KG1 (cell line): ENCODE measurements around the gene GEMIN7.
A peak's percentile ranks its signal among the peaks of the same experiment; 100 is the strongest.

Experiments
- DNase-seq: peaks from one replicate; lab custom pipeline; 2025; lab: John Stamatoyannopoulos, UW

GEMIN7 gene, protein sequence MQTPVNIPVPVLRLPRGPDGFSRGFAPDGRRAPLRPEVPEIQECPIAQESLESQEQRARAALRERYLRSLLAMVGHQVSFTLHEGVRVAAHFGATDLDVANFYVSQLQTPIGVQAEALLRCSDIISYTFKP

DNA sequence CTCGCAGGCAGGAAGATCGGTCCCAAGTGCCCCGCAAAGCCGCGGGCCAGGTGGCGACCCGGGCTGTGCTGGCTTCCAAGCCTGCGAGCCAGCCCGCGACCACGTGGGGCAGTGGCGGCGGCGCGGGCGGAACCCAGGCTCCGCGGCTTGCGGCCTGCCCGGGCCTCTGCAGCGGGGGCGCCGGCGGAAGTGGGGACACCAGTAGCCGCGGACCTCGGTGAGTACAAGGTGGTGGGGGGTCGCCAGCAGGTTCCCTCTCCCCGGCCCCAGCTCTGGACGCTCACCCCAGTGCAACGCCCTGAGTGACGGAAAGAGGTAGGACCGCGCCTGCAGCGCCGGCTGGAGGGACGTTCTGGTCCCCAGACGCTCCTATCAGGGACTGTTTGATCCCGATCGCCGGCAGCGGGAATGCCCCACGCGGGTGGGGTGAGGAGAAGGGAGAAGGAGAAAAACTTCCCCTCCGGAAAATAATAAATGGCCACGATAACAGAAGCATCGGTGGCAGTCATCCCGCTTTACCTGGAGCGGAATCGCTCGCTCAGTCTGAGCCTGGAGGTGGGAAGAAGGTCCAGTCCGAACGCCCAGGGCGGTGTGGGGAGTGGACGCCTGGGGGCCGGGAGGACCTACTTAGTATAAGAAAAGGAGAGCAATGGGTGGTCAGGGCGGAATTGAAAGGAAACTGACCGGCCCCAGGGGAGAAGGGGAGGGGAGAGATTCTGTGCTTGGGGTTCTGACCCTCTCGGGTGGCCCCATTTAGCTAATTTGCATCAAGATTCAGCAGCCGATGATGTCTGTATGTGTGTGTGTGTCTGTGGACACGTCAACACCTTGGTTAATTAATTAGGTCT is at the start of gene GEMIN7:
Gene GEMIN7 (plus strand): TSS at position 198 of the 848 bp plus-strand sequence. CDS start 10,855 bp downstream, outside the sequence.
- DNase-seq = peak; percentile 72

DNA sequence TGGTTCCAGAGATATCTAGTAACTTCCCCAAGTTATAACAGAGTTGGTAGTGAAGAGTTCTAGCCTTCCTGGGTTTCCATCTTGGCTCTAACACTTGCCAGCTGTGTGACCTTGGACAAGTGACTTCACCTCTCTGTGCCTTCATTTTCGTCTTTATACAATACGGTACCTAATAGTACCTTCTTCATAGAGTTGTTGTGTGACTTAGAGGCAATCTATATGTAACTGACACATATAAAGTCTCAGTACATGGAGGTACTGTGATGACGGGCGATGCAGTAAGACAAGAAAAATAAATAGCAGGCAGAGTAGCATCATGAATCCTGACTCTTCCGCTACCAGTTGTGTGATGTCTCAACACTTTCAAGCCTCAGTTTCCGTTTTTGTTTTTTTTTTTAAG is 48.2 kb upstream of the GEMIN7 start:
- no peak for DNase-seq

DNA sequence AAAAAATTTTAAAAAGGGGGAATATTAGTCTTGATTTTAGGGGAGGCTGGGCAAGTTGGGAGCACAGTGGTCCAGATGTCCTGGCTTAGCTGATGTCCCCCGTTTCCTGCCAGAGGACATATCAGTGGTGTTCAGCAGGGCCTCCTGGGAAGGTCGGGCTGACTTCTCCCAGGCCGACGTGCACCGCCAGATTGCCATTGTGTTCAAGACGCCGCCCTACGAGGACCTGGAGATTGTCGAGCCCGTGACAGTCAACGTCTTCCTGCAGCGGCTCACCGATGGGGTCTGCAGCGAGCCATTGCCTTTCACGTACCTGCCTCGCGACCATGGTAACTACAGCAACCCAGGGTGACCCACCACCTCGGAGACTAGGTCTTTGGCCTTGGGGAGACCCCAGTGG is 46.6 kb upstream of the GEMIN7 start:
- no peak for DNase-seq

DNA sequence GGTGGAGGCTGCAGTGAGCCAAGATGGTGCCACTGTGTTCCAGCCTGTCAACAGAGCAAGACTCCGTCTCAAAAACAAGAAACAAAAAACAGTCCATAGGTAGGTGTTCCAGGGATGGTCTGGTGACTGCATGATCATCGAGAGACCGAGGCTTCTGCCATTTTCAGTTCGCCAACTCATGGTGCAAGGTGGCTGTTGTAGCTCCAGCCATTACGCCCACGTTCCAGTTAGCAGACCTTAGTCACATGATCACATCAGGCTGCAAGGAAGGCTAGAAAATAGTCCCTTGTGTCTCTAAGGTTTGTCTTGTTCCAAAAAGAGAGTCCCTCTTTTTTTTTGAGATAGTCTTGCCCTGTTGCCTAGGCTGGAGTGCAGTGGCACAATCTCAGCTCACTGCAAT is 43.3 kb upstream of the GEMIN7 start:
- no peak for DNase-seq

DNA sequence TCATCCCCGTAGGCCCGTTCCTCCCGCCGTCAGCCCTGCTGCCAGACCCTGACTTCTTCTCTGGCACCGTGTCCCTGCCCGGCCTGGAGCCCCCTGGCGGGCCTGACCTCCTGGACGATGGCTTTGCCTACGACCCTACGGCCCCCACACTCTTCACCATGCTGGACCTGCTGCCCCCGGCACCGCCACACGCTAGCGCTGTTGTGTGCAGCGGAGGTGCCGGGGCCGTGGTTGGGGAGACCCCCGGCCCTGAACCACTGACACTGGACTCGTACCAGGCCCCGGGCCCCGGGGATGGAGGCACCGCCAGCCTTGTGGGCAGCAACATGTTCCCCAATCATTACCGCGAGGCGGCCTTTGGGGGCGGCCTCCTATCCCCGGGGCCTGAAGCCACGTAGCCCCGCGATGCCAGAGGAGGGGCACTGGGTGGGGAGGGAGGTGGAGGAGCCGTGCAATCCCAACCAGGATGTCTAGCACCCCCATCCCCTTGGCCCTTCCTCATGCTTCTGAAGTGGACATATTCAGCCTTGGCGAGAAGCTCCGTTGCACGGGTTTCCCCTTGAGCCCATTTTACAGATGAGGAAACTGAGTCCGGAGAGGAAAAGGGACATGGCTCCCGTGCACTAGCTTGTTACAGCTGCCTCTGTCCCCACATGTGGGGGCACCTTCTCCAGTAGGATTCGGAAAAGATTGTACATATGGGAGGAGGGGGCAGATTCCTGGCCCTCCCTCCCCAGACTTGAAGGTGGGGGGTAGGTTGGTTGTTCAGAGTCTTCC is 41.5 kb upstream of the GEMIN7 start:
- DNase-seq = no peak

DNA sequence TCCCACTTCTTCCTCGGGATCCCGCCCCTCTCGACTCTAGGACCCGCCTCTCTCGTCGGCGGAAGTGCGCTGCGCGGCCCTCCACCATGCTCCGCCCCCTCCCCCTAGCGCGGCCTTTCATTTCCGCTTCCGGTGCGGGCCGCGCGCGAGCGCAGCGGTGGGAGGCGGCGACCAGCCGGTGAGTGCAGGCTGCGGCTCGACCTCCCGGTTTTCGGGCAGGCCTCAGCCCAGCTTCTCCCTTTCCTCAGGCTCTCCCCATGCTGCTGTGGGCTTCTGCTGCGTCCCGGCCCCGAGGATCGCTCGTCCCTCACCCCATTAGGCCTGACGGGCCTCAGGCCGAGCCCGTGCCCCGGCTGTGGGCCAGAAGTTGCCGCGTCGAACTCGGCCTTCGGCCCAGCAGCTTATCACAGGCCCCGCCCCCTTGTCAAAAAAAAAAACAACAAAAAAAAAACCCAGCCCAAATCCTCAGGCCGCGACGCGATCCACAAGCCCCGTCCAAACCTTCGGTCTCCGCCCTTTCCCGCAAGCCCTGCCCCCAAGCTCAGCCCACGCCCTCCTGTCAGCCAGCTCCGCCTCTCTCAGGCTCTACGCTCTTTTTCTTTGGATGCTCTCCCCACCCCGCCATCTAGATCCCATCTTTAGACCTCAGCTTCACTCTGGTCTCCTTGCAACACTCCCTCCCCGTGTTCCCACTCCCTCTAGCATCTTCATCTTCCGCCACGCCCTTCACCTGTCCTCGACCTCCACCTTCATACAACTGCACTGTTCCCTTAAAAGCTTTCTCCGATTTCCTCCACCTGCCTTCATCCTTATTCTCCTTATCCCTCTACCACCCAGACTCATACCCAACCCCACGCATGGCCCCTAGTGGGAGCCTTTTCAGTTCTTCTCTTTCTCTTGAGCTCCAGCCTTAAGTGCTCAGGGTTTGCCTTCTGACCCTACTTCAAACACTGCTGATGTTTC is 39.8 kb upstream of the GEMIN7 start, which contains the start of gene CLASRP:
Gene CLASRP (plus strand): TSS at position 115 of the 963 bp plus-strand sequence. CDS start 1,168 bp downstream, outside the sequence.
- DNase-seq = peak; percentile 87

DNA sequence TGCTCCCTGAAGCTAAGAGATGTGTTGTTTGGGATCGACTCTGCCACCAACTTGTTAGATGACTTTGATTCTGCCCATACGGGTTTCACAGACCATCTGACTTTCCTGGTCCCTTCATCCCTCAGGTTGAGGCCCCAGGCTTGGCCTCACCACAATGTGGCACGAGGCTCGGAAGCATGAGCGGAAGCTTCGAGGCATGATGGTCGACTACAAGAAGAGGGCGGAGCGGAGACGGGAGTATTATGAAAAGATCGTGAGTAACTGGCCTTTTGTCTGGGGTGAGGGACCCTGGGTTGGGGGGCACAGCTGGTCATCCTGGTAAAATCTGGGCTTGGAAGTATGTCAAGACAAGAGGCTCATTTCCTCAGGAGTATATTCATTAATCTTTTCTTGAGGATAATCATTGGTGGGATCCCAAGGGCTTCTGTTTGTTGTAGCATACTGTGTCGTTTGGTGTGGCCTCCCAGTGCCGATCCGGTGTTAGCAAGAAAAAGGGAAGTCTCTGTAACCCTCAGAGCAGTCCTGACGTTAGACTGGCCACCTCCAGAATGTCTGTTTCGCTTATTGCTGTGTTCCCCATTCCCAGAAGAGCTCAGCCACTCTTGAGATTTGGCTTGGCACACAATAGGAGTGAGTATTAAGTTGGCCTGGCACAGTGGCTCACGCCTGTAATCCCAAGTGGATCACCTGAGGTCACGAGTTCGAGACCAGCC is 38.8 kb upstream of the GEMIN7 start:
- DNase-seq = no peak

DNA sequence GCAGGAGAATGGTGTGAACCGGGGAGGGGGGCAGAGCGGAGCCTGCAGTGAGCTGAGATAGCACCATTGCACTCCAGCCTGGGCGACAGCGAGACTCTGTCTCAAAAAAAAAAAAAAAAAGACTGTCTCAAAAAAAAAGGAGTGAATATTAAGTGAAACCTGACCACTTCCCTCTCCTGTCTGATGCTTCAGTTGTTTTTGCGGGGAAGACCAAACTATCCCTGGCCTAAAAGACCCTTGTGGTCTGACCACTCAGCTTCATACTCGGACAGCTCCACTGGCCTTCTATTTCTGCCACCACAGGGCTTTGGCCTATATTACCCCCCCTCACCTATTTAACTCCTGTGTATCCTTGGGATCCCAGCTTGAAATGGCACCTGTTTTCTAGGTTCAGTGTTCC is 37.9 kb upstream of the GEMIN7 start:
- no peak for DNase-seq

DNA sequence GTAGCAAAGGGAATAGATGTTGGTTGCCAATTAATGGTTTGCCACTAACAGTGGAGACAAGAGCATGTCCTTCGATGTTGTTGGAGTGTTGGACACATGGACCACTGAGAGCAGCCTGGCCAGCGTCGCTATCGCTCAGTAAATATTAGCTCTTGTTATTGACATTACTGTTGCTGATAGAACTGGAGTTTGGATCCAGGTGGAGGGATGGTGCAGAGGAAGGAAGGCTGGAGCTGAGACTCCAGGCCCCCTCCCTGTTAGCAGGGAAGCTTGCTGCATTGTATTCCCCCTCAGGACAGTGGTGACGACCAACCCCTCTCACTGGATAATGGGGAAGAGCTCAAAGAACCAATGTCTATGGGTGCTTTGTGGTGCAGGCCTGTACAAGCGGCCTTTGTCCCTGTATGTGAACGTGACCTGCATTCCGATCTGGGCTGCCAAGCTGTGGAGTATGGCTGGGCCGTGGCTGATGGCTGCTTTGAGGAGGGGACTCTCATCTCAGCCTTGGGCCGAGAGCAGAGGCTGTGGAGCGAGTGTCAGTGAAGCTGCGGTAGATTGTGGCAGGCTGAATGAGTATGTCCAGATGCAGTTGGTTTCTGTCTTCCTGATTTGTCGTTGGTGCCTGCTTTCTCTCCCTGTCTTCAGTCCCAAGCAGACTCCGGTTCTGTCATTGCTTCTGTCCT is 33.2 kb upstream of the GEMIN7 start:
- DNase-seq = no peak

DNA sequence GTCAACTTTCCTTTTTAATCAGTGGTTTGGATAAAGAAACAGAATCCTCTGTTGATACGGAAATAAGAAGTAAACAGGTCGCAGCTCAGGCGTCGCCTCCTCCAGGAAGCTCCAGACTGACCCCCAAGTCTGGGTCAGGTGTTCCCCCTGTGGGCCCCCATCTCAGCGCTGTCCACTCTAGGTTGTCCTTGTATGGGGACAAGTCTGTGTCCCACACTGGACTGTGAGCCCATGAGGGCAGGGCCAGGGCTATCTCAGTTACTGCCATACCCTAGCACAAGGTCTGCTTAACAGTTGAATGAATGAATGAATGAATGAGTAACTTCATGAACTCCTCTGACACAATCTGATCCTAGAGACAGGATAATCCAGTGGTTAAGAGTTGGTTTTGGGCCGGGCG is 32.7 kb upstream of the GEMIN7 start:
- DNase-seq = no peak

DNA sequence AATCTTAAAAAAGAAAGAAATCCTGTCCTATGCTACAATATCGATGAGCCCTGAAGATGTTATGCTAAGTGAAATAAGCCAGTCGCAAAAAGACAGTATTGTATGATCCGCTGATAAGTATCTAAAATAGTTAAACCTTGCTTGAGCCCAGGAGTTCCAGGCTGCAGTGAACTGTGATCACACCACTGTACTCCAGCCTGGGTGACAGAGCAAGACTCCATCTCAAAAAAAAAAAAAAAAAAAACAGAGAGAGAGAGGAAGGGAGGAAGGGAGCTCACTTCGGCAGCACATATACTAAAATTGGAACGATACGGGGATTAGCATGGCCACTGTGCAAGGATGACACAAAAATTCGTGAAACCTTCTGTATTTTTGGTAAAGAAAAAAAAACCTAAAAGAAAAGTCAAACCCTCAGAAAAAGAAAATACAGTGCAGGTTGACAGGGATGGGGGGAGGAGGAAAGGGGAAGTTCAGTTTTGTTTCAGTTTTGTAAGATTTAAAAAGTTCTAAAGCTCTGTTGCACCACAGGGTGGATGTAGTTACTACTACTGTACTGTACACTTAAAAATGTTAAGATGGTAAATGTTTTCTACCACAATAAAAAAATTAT is 31.8 kb upstream of the GEMIN7 start:
- DNase-seq = peak; percentile 8

DNA sequence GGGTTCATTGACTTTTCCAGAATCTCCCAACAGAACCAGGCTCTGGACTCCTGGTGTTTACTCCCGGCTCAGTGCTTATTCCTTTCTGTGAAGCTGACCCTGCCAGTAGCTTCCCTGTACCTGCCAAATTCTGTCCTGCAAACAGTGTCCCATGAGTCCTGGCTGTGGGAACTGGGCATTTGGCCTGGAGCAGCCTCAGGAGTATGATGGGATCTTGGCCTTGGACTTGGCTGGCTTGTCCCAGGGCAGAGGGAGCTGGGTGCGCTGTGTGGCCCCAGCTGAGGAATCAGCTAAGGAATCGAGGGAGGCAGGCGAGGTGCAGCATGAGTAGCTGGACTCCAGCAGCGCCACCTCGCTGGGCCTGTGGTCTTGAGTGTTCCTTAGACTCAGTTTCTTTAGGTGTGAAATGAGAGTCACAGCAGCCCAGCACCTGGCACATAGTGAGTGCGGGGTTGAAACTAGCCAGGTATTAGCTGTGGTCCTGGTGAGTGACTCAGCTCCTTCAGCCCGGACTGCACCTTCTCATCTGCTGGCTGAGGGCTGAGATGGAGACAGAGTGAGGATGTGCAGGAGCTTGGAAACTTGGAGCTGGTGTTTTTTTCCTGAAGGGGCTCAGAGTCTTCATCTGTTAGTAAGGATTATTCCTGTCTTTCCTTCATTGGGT is 29.9 kb upstream of the GEMIN7 start:
- no peak for DNase-seq

DNA sequence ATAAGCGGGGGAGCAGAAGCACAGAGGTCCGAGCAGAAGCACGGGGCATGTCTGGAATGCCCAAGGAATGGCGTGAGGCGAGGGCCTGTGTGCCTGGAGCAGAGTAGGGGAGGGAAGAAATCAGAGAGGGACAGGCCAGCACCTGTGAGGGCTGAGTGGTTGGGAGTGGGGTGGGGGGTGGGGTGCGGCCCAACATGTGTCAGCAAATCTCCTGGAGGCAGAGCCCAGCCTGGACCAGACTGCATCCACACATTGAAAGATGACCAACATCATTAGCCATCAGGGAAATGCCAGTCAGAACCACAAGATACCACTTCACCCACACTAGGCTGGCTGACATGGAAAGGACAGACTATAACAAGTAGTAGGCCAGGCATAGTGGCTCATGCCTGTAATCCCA is 29.0 kb upstream of the GEMIN7 start:
- no peak for DNase-seq

DNA sequence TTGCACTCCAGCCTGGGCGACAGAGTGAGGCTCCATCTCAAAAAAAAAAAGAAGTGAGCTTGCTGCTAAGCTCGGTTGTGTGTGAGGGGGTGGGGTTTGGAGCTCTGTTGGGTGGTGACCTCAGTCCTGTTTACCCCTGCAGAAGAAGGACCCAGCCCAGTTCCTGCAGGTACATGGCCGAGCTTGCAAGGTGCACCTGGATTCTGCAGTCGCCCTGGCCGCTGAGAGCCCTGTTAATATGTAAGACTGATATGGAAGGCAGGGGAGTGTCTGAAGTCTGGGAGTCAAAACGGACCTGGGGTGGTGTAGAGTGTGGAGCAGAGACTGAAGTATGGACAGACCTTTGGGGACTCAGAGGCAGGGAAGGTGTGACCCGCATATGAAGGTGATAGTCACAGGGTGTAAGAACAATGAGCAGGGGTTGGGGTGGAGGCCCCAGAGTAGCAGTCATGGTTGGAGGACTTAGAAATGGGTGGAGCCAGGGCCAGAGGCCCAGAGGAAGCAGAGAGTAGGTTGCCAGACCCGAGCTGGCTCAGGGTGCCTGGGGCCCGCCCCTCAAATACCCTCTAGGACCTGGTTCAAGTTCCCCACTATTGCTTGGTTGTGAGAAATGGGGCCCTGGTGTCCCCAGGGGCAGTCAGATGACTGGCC is 27.0 kb upstream of the GEMIN7 start:
- DNase-seq = no peak

DNA sequence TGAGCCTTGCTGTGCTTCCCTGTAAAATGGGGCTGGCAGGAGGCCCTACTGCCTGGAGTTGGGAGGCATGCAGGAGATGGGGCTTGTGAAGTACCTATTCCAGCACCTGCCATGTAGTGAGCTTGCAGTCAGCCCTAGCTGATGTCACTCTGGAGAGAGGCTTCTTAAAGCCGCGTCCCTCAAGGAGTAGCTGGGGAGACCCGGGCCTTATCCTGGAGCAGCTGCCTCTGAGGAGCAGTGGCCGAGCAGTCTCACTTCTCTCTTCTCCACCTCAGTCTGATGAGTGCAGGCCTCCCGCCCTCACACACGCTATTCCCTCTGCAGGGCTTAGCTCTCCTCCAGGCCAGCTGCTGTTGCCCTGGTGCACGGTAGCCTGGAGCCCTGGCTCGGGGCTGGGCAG is 22.2 kb upstream of the GEMIN7 start:
- DNase-seq = no peak

DNA sequence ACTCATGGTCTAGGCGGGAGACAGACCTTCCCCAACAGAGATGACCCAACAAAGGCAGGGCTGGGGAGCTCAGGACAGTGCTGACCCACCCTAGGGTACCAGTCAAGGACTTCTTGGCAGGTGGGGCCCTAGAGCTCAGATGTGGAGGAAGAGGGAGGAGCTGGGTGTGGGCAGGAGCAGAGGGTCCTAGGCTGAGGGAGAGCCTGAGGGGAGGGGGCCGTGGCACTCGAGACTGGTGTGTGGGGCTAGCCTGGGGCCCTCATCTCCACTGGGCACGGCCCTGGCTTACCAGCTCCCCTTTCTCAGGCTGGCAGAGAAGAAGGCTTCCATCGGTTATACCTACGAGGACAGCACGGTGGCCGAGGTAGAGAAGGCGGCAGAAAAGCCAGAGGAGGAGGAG is 21.6 kb upstream of the GEMIN7 start:
- no peak for DNase-seq

DNA sequence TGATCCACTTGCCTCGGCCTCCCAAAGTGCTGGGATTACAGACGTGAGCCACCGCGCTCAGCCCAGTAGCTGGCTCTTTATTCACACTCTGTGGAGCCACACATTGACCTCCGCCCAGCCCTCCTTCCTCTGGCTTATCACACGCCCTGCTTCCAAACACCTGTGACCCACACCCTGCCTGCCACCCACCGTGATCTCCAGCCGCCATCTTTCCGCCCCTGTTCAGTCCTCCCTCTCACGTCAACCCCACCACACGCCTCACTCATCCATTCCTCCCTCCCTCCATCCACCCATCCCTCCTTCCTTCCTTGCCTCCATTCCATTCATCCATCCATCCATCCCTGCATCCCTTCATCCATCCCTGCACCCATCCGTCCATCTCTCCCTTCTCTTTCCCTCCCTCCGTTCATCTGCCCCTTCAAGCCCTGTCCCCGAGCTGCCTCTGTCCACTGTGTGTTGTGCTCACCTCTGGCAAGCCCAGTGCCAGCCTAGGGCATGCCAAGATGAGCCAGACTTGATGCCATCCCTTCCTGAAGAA is 20.4 kb upstream of the GEMIN7 start:
- DNase-seq = no peak

DNA sequence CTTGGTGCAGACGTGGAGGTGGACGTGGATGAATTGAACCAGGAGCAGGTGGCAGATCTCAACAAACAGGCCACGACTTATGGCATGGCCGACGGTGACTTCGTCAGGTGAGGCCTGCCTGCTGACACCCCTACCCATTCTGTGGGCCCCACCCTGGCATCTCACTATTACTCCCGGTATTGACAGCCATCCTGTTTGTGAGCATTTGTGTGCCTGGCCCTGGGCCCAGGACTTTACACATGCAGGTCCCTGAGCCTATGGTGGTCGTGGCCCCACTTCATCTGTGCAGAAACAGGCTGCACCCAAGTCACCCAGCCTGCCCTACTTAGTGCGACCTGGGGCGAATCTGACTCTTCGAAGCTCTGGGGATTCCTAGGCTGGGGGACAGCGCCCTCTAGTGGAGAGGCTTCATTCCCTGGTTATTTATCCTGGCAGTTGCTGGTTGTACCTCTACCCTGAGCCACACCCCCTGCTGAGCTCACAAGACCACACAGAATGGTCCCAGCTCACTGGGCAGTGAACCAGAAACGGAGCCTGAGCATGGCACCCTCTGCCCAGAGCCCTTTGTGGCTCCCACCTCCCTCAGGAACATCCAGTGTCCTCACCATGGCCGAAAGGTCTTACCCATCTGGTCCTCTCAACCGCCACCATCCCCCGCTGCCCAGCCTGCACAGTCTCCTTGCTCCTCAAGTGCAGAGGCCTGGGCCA is 19.6 kb upstream of the GEMIN7 start:
- peak; percentile 68 for DNase-seq
